T-helper 1 cell treated with Interleukin-12 subunit alpha and Interleukin-12 subunit beta and Interleukin-4 antibody, amounts not matched to agents 30 μg/mL and 1 μg/mL, for 36 hours (primary cell): ENCODE data around the gene HSP90B1.

Source experiments
- H3K27ac Mint-ChIP-seq: one replicate; pipeline ENCODE4 v1.8.0; 2021; ENCODE audit warnings: mild to moderate bottlenecking, mixed read lengths
- H3K27me3 Mint-ChIP-seq: one replicate; pipeline ENCODE4 v1.8.0; 2021; ENCODE audit warnings: low read depth, mixed read lengths
- H3K36me3 Mint-ChIP-seq: one replicate; pipeline ENCODE4 v1.8.0; 2021; ENCODE audit warnings: low read depth, mixed read lengths
- H3K4me1 Mint-ChIP-seq: one replicate; pipeline ENCODE4 v1.8.0; 2021; ENCODE audit warnings: low read depth, mixed read lengths
- H3K4me3 Mint-ChIP-seq: one replicate; pipeline ENCODE4 v1.8.0; 2021; ENCODE audit warnings: mild to moderate bottlenecking, moderate library complexity, mixed read lengths
- H3K9me3 Mint-ChIP-seq: one replicate; pipeline ENCODE4 v1.8.0; 2021; ENCODE audit warnings: mixed read lengths

The HSP90B1 gene

DNA sequence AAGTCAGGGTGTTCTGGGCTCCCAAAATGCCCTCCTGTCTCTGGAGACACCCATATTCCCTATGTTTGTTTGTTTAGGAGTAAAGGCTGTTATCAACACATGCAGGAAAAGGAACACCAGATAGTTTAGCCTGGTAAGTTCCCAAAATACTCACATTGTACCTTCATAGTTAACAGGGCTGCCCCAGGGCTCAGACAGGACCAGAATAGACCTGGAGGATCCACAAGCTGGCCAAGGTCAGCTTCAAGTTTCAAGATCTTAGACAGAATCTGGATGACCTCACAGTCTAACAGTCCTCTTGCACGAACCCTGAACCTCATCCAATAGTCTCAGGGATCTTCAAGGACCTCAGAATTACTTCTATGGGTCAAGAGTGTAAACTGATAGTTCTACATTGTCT is 18.1 kb upstream of the HSP90B1 start:
- Mint-ChIP-seq H3K36me3 (peaks cover 3% of the 10 kb centered on the region), H3K4me3 (no peak overlapping the region), H3K27ac (no peak overlapping the region), H3K4me1 (peaks cover 2% of the 10 kb centered on the region), H3K27me3 (peaks cover 12% of the 10 kb centered on the region), H3K9me3 (peaks cover 4% of the 10 kb centered on the region)

DNA sequence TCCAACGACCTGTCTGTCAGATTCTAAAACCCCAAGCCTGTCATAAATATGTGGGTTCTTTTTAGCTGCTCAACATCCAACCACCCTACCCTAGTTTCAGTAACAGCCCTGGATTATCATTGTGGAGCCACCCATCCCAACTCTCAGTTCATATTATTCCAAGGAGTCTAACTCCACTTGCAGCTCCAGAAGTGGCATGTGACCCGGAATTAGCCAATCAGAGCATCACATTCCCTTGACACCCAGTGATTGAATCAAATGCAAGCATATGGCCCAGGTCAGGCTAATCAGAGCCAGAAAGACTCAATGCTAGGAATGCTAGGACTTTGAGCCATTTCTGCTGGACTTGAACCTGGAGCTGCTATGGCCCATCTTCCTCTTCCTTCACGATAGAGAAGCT is 17.1 kb upstream of the HSP90B1 start:
- Mint-ChIP-seq H3K27me3 (peaks cover 12% of the 10 kb centered on the region), H3K9me3 (peaks cover 8% of the 10 kb centered on the region), H3K27ac (no peak overlapping the region), H3K4me1 (no peaks in the 10 kb centered on the region), H3K36me3 (peaks cover 6% of the 10 kb centered on the region), H3K4me3 (no peak overlapping the region)

DNA sequence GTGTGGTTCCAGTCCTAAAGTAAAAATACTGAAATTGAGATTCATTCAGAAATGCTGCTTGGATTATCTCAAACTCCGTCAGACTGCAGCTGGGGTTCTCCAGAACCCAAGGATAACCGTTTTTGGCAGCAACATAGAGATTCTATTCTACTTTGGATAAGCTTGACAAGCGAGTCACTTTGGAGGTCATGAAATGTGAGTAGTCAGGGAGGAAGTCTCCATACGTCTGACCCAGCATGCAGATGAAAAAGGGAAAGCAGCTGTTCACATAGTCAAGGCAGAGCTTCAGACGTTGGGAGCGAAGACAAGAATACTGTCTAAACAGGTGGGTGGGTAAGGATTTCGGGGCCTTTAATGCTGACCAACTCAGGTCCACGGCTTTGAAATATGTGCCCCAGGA is 14.9 kb upstream of the HSP90B1 start:
- no peak overlapping the region for H3K27ac Mint-ChIP-seq
- H3K4me1 Mint-ChIP-seq = no peaks in the 10 kb centered on the region
- peaks cover 8% of the 10 kb centered on the region for H3K9me3 Mint-ChIP-seq
- H3K27me3 Mint-ChIP-seq = peaks cover 12% of the 10 kb centered on the region
- H3K4me3 Mint-ChIP-seq = no peak overlapping the region
- H3K36me3 Mint-ChIP-seq = peaks cover 6% of the 10 kb centered on the region

DNA sequence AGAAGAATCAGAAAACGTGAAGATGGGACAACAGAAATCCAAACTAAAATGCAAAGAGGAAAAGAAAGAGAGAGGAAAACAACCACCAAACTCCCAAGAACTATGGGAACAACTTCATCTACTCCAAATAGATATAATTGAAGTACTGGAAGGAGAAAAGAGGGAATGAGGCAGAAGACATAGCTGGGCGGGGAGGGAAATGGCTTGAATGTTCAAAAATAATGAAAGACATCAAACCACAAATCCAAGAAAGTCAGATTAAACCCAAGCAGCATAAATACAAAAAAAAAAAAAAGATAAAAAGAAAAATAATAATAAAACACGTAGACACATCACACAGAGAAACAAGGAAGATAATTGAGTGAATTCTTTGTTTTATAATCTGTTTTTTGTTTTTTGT is 12.3 kb upstream of the HSP90B1 start:
- Mint-ChIP-seq H3K4me1 (no peaks in the 10 kb centered on the region), H3K27me3 (peaks cover 4% of the 10 kb centered on the region), H3K36me3 (peaks cover 6% of the 10 kb centered on the region), H3K4me3 (no peak overlapping the region), H3K27ac (no peak overlapping the region), H3K9me3 (peaks cover 8% of the 10 kb centered on the region)

DNA sequence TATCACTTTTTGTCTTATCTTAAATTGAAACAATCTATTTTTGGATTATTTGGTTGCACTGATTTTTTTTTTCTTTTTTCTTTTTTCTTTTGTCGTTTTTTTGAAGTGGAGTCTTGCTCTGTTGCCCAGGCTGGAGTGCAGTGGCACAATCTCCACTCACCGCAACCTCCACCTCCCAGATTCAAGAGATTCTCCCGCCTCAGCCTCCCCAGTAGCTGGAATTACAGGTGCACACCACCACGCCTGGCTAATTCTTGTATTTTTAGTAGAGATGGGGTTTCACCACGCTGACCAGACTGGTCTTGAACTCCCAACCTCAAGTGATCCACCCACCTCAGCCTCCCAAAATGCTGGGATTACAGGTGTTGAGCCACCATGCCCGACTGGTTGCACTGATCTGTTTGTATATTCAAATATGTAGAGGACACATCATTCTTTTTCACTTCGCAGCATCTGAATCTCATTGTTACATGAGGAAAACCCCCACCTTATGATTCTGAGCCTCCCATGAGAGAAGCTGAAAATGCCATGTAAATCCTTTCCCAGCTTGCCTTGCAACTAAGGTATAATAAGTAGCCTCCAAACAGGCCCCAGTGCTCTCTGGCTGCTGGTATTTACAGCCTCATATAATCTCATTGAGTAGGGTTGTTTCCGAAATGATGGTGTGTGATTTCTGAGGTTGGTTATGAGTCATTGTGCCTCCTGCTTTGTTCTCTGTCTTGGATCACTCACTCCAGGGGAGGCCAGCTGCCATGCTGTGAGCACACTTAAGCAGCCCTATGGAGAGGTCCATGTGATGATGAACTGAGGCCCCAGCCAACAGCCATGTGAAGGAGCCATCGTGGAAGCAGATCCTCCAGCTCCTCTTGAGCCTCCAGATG is 5.2 kb upstream of the HSP90B1 start:
- H3K4me3 Mint-ChIP-seq = peak overlapping the region; percentile 11
- peak overlapping the region; percentile 66 for H3K27ac Mint-ChIP-seq
- H3K4me1 Mint-ChIP-seq = peaks cover 36% of the 10 kb centered on the region
- H3K9me3 Mint-ChIP-seq = no peaks in the 10 kb centered on the region
- H3K36me3 Mint-ChIP-seq = peaks cover 3% of the 10 kb centered on the region
- H3K27me3 Mint-ChIP-seq = peaks cover under 1% of the 10 kb centered on the region

DNA sequence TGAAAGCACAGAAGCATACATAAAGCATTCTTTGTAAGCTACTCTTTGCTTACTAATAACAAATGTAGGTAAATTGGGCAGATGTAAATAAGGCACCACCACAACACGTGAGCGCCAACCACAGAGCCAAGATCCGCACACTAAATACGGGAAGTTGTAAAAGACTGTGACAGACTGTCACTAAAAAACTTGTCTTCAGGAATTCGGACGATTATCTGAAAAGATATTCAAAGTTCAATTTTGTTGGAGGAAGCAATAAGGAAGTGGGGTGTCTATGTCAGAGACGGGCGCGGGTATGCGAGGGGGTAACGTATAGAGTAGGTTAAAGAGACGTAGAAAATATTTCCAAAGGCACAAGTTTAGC is 1.5 kb upstream of the HSP90B1 start:
- Mint-ChIP-seq H3K27me3 (peaks cover 3% of the 10 kb centered on the region), H3K9me3 (no peaks in the 10 kb centered on the region), H3K4me3 (peak overlapping the region; percentile 96), H3K36me3 (peaks cover 29% of the 10 kb centered on the region), H3K27ac (peak overlapping the region; percentile 100), H3K4me1 (peaks cover 56% of the 10 kb centered on the region)

DNA sequence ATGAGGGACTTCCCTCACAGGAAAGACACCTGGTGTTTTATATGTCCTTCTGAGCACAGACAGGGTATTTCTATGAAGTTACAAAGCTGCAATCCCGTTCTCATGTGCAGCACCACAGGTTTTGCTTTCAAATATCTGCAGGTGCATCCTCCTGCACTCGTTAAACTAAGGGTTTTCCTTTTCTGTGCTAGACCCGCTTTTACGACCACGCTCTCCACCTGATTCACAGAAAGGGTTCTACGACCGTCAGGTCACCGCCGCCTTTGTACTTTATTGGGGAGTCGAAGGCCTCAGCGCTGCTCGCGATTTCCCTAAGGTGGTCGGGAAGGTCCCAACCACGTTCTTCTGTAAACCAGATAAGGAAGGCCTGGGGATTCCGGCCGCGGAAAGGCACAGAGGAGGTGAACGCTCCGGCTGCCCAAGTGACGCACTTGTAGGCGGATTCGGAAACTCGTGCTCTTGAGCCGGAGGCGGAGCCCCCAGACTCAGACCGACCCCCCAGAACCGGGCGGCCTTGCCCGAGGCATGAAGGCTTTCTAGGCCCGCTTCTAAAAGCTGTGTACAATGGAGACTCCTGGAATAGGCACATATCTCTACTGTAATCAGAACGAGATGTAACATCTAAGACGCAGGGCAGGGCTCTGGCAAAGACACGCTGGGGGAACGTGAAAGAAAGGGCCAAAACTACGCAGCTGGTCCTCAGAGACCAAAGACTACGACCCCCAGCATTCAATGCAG is 995 bp upstream of the HSP90B1 start:
- peaks cover 31% of the 10 kb centered on the region for H3K36me3 Mint-ChIP-seq
- H3K9me3 Mint-ChIP-seq = no peaks in the 10 kb centered on the region
- peaks cover 3% of the 10 kb centered on the region for H3K27me3 Mint-ChIP-seq
- H3K4me3 Mint-ChIP-seq = peak overlapping the region; percentile 96
- H3K27ac Mint-ChIP-seq = peak overlapping the region; percentile 100
- peaks cover 56% of the 10 kb centered on the region for H3K4me1 Mint-ChIP-seq

DNA sequence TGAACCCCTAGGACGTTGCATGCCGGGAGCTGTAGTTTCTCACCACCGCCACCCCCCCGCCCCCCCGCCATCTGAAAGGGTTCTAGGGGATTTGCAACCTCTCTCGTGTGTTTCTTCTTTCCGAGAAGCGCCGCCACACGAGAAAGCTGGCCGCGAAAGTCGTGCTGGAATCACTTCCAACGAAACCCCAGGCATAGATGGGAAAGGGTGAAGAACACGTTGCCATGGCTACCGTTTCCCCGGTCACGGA is 501 bp upstream of the HSP90B1 start:
- H3K36me3 Mint-ChIP-seq = peaks cover 34% of the 10 kb centered on the region
- no peaks in the 10 kb centered on the region for H3K9me3 Mint-ChIP-seq
- H3K4me1 Mint-ChIP-seq = peaks cover 57% of the 10 kb centered on the region
- H3K27me3 Mint-ChIP-seq = peaks cover 3% of the 10 kb centered on the region
- H3K4me3 Mint-ChIP-seq = peak overlapping the region; percentile 96
- H3K27ac Mint-ChIP-seq = peak overlapping the region; percentile 100

DNA sequence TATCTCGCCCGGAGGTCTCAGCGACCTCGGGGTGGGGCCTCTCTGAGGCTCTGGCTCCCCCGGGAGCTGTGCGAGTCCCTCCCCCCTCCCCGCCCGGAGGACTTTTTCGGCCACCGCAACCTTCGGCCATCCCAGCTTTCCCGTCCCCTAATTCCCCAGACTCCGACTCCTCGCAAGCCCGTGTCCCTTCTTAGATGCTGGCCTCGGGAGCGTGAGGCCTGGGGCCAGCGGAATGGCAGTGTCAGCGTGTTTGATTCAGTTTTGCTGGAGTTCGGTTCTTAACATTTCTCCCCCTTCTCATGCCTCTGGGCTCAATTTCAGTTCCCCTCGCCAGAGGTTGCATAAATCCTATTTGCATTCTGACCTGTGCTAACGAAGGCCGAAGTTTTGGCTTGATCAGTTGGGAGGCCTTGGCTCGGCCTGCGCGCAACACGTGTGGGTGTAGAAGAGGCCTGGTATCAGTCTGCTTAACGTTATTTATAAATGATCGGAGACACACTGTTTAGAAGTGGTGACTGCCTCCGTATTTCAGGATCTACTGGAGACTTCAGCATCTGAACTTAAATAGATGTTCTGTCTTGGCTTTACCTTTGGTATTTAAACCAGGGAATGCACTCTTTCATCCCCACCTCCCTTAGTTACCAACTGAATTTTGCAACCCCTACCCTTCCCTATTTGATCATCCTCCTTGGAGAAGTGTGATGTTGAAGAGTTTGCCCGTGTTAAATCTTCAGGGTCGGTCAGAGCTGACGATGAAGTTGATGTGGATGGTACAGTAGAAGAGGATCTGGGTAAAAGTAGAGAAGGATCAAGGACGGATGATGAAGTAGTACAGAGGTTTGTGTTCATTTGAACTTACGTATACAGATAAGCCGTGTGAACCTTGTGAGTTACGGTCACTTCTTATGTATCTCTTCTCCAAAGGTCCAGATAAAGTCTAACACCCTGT is 851 bp downstream of the HSP90B1 start:
- peaks cover 60% of the 10 kb centered on the region for H3K4me1 Mint-ChIP-seq
- peak overlapping the region; percentile 100 for H3K27ac Mint-ChIP-seq
- H3K9me3 Mint-ChIP-seq = no peaks in the 10 kb centered on the region
- H3K36me3 Mint-ChIP-seq = peaks cover 46% of the 10 kb centered on the region
- peaks cover 3% of the 10 kb centered on the region for H3K27me3 Mint-ChIP-seq
- peak overlapping the region; percentile 96 for H3K4me3 Mint-ChIP-seq

DNA sequence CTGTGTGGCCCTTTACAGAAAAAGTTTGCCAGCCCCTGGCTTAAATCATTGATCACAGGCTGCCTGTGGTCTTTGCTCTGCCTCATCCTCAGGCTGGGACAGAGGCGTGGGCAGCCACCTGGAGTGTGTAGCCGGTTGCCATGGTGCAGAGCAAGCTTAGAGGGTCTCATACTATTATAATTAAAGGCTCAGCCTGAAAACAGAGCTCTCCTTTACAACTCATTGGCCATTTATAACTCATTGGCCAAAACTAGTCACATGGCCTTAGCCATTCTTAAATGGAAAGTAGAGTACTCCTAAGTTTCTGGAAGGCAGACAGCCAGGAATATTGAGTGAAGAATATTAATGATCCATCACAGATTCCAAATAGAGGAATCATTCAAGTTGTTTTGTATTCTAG is 3.0 kb downstream of the HSP90B1 start:
- H3K4me3 Mint-ChIP-seq = no peak overlapping the region
- H3K27me3 Mint-ChIP-seq = peaks cover 3% of the 10 kb centered on the region
- H3K9me3 Mint-ChIP-seq = no peaks in the 10 kb centered on the region
- H3K27ac Mint-ChIP-seq = no peak overlapping the region
- peaks cover 53% of the 10 kb centered on the region for H3K4me1 Mint-ChIP-seq
- peaks cover 55% of the 10 kb centered on the region for H3K36me3 Mint-ChIP-seq

DNA sequence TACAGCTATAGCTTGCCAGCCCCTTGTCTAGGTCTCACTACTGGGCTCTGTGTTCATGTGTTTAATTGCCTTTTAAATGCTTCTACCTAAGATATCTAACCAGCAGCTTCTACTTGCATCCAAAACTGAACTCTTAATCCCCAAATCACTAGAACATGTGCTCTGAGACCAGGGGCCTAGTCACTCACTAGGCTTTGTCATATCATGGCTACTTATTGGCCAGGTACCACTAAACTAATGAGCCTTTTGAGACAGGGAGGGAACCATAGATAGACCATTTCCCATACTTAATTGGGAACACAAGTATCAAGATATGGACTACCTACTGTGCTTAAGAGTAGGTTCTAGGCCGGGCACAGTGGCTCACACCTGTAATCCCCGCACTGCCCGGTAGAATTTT is 6.5 kb downstream of the HSP90B1 start:
- H3K27me3 Mint-ChIP-seq = no peaks in the 10 kb centered on the region
- H3K9me3 Mint-ChIP-seq = no peaks in the 10 kb centered on the region
- H3K4me3 Mint-ChIP-seq = no peak overlapping the region
- peaks cover 66% of the 10 kb centered on the region for H3K36me3 Mint-ChIP-seq
- H3K4me1 Mint-ChIP-seq = peaks cover 51% of the 10 kb centered on the region
- H3K27ac Mint-ChIP-seq = no peak overlapping the region

DNA sequence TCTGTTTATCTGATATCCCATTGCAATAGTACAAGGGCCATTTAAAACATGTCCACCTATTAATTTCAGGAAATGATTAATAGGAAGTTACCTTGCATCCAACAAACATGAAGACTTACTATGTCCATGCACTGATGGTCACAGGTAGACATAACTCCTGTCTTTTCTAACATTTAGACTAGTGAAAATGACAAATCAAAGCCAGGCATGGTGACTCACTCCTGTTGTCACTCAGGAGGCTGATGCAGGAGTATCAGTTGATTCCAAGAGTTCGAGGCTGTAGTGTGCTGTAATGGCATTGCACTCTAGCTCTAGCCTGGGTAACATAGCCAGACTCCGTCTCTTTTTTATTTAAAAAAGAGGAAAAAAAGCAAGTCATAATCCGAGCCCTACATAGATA is 14.8 kb downstream of the HSP90B1 start:
- H3K4me1 Mint-ChIP-seq = peaks cover 40% of the 10 kb centered on the region
- peaks cover 85% of the 10 kb centered on the region for H3K36me3 Mint-ChIP-seq
- H3K27ac Mint-ChIP-seq = no peak overlapping the region
- H3K9me3 Mint-ChIP-seq = no peaks in the 10 kb centered on the region
- H3K27me3 Mint-ChIP-seq = no peaks in the 10 kb centered on the region
- no peak overlapping the region for H3K4me3 Mint-ChIP-seq

DNA sequence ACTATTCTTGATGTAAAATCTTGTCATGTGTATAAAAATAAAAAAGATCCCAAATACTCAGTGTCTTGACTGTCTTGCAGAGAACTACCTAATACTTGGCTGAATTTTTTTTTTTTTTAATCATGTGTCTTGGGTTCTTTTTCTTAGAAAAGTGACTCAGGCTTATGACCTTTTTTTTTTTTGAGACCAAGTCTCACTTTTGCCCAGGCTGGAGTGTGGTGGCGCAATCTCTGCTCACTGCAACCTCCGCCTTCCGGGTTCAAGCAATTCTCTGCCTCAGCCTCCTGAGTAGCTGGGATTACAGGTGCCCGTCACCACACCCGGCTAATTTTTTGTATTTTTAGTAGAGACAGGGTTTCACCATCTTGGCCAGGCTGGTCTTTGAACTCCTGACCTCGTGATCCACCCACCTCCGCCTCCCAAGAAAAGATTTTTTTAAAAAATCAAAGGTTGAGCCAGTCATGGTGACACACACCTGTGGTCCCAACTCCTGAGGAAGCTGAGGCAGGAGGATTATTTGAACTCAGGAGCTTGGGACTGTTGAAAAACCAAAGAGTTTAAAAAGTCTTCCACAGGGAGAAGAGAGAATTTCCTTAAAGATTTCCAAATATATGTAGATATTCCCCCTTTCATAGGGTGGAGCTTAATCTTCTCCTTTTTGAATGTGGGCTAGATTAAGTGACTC is 17.8 kb downstream of the HSP90B1 start:
- Mint-ChIP-seq H3K36me3 (peaks cover 75% of the 10 kb centered on the region), H3K4me3 (no peak overlapping the region), H3K9me3 (no peaks in the 10 kb centered on the region), H3K27ac (peak overlapping the region; percentile 49), H3K4me1 (peaks cover 29% of the 10 kb centered on the region), H3K27me3 (no peaks in the 10 kb centered on the region)

DNA sequence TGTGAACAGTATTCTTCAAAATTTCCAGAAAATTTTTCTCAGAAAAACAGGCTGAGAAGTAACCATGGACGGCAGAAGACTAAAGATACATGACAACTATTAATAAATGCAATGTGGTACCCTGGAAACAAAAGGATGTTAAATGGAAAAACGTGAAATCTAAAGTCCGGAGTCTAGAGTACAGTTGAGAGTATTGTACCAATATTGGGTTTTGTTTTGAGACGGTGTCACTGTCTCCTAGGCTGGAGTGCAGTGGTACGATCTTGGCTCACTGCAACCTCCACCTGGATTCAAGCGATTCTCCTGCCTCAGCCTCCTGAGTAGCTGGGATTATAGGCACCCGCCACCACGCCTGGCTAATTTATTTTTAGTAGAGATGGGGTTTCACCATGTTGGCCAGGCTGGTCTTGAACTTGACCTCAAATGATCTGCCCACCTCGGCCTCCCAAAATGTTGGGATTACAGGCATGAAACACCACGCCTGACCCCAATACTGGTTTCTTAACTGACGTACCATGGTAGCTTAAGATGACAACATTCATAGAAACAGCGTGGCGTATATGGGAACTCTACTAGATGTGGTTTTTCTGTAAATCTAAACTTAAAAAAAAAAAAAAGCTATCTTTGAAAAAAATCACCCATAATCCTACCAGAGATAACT is 18.7 kb downstream of the HSP90B1 start:
- Mint-ChIP-seq H3K9me3 (no peaks in the 10 kb centered on the region), H3K36me3 (peaks cover 74% of the 10 kb centered on the region), H3K27me3 (no peaks in the 10 kb centered on the region), H3K4me3 (no peak overlapping the region), H3K4me1 (peaks cover 30% of the 10 kb centered on the region), H3K27ac (no peak overlapping the region)
